ENCODE results near the gene GAPDHS.

Gene GAPDHS

DNA sequence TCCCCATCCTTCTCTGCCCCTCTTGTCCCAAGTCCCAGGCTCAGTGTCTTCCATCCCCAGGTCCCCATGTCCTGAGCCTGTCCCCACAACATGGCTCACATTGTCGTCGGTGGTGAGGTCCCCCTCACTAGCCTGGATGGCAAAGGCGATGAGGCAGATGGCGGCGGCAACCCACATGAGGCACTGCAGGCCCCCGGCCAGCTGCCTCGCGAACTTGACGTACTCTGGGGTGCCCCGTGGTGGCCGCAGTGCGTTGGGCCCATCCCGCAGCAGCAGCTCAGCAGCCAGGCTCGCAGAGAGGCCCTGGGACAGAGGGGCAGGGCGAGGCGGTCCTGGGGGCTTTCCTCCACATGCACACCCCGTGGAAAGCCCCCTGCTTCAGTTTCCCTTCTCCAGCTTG, 29.1 kb downstream of the GAPDHS start:
- Histone ChIP-seq H3K4me1 (ENCODE audit: control insufficient read depth, low read depth, low read length) (peaks cover under 1% of the 10 kb centered on the region), H3K9ac (ENCODE audit: low read length) (no peak overlapping the region), H3K27me3 (ENCODE audit: control insufficient read depth, insufficient read depth, low read length) (peaks cover 16% of the 10 kb centered on the region), H3K36me3 (ENCODE audit: control insufficient read depth, low read depth, low read length) (no peaks in the 10 kb centered on the region), H3K27ac (ENCODE audit: low read length) (no peak overlapping the region), H3K9me3 (ENCODE audit: control insufficient read depth, low read depth, low read length) (no peaks in the 10 kb centered on the region), H3K4me3 (ENCODE audit: low read length) (no peak overlapping the region)

DNA sequence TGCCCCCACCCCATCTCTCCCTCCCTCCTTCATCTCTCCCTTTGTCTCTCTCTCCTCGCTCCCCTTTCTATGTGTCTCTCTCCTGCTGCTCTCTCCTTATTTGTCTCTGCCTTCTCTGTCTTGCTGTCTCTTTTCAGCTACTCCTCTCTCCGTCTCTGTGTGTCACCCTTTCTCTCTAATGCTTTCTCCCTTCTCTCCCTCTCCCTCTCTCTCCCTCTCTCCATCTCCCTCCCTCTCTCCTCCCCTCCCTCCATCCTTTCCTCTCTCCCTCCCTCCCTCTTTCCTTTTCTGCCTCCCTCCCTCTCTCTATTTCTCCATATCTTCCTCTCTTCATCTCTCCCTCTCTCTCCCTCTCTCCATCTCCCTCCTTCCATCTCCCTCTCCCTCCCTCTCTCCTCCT, 29.5 kb downstream of the GAPDHS start:
- no peaks in the 10 kb centered on the region for H3K9me3 ChIP-seq (ENCODE audit: control insufficient read depth, low read depth, low read length)
- H3K36me3 ChIP-seq (ENCODE audit: control insufficient read depth, low read depth, low read length) = no peaks in the 10 kb centered on the region
- peaks cover 16% of the 10 kb centered on the region for H3K27me3 ChIP-seq (ENCODE audit: control insufficient read depth, insufficient read depth, low read length)

DNA sequence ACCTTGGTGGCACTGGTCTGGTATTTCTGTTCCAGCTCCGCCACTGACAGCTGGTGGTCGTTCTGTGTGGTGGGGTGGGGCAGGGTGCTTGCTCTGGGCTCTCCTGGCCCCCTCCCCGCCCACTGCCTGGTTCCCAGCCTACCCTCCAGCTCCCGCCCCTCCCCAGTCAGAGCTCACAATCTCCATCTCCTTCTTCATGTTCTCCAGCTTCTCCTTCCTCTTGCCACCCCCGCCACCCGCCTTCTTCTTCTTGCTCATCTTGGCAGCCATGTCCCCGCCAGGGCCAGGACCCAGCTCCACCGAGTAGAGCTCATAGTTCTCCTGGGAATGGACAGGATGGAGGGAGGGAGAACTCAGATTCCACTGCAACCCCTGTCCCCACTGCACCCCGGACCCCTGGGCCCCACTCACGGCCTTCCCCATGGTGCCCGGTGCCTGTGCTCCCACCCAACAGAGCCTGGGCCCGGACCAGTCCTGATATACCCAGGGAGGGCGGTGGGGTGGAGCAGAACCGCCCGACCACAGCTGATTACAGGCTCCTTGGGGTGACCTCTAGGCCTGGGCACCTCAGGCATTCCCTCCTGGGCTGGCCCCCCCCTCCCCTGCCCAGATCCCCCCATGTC, 30.1 kb downstream of the GAPDHS start, which contains the start of gene ATP4A:
Gene ATP4A (minus strand): TSS at position 452 of the 623 bp plus-strand sequence. CDS start 29 bp downstream, at position 423.
- no peaks in the 10 kb centered on the region for H3K9me3 ChIP-seq (ENCODE audit: control insufficient read depth, low read depth, low read length)
- peaks cover 14% of the 10 kb centered on the region for H3K27me3 ChIP-seq (ENCODE audit: control insufficient read depth, insufficient read depth, low read length)
- no peak within 1 kb of the TSS for H3K9ac ChIP-seq (ENCODE audit: low read length)
- H3K36me3 ChIP-seq (ENCODE audit: control insufficient read depth, low read depth, low read length) = no peaks in the 10 kb centered on the region
- no peak within 1 kb of the TSS for H3K27ac ChIP-seq (ENCODE audit: low read length)
- no peaks in the 10 kb centered on the region for H3K4me1 ChIP-seq (ENCODE audit: control insufficient read depth, low read depth, low read length)
- no peak within 1 kb of the TSS for H3K4me3 ChIP-seq (ENCODE audit: low read length)

More for the DNA sequence above, 29.5 kb downstream of the GAPDHS start:
- Histone ChIP-seq H3K9ac (ENCODE audit: low read length) (no peak overlapping the region), H3K4me1 (ENCODE audit: control insufficient read depth, low read depth, low read length) (no peaks in the 10 kb centered on the region), H3K4me3 (ENCODE audit: low read length) (no peak overlapping the region), H3K27ac (ENCODE audit: low read length) (no peak overlapping the region)

DNA sequence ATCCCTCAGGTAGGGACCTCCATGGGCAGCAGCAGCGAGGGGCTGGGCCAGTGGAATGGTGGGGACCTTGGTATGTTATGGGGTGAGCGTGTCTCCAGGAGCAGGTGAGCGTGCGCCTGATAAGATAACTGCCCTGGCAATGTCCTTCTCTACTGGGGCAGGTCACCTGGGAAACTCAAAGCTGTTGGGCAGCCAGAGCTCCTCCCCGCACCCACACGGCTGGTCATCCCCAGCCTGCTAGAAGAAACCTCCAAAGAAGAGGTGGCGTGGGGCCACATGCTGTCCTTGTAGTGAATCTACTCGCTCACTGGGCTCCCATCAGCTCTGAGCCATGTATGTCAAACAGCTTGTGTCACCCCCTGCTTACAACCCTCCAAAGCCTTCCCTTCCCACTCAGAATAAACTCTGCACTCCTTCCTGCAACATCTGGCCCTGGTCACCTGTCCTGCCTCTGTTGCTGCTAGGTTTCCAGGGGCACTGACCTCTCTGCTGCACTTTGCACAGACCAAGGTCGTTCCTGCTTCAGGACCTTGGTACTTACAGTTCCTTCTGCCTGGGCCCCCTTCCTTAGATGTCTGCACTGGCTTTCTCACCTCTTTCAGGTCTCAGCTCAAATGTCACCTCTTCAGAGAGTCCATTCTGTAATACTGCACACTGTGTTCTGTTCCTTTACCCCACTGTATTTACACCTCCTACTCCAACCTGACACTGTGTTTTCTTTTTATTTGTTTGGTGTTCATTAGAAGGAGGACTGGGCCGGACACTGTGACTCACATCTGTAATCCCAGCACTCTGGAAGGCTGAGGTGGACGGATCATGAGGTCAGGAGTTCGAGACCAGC, 32.0 kb downstream of the GAPDHS start:
- H3K27ac ChIP-seq (ENCODE audit: low read length) = no peak overlapping the region
- no peak overlapping the region for H3K4me3 ChIP-seq (ENCODE audit: low read length)
- H3K9ac ChIP-seq (ENCODE audit: low read length) = no peak overlapping the region
- no peaks in the 10 kb centered on the region for H3K36me3 ChIP-seq (ENCODE audit: control insufficient read depth, low read depth, low read length)
- no peaks in the 10 kb centered on the region for H3K4me1 ChIP-seq (ENCODE audit: control insufficient read depth, low read depth, low read length)
- H3K9me3 ChIP-seq (ENCODE audit: control insufficient read depth, low read depth, low read length) = no peaks in the 10 kb centered on the region
- no peaks in the 10 kb centered on the region for H3K27me3 ChIP-seq (ENCODE audit: control insufficient read depth, insufficient read depth, low read length)

DNA sequence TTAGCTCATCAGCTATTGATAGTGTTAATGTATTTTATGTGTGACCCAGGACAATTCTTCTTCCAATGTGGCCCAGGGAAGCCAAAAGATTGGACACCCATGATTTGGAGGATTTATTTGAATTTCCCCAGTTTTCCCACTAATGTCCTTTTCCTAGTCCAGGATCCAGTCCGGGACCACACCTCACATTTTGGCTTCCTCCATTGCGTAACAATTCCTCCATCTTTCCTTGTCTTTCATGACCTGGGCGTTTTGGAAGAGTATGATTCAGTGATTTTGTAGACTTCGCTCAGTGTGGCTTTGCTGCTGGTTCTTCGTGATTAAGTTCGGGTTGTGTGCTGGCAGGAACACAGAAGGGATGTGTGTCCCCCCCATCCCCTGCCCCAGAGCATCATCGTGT, 33.5 kb downstream of the GAPDHS start:
- Histone ChIP-seq H3K36me3 (ENCODE audit: control insufficient read depth, low read depth, low read length) (no peaks in the 10 kb centered on the region), H3K9me3 (ENCODE audit: control insufficient read depth, low read depth, low read length) (no peaks in the 10 kb centered on the region), H3K27me3 (ENCODE audit: control insufficient read depth, insufficient read depth, low read length) (no peaks in the 10 kb centered on the region), H3K9ac (ENCODE audit: low read length) (no peak overlapping the region), H3K4me1 (ENCODE audit: control insufficient read depth, low read depth, low read length) (no peaks in the 10 kb centered on the region), H3K27ac (ENCODE audit: low read length) (no peak overlapping the region), H3K4me3 (ENCODE audit: low read length) (no peak overlapping the region)

DNA sequence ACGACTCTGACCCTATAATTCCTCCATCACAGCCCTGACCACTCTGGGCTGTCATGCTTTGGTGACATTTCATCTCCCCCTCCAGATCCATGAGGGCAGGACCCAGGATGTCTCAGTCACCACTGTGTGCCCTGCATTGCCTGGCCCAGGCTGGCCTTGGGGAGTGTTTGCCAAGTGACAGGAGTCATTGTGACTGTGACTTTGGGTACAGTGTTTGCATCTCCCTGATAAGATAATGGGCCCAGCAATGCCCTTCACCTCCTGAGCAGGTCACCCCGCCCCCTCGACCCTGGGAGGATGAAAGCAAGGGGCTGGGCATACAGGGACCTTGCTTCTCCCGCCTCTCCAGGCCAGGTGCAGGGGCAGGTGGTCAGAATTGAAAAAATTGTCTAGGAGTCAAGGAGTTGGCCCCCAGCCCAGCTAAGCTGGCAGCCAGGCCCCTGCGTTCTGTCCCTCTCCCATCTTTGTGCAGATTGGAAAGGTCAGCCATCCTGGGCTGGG, 36.1 kb downstream of the GAPDHS start:
- no peaks in the 10 kb centered on the region for H3K27me3 ChIP-seq (ENCODE audit: control insufficient read depth, insufficient read depth, low read length)
- no peak overlapping the region for H3K9ac ChIP-seq (ENCODE audit: low read length)
- no peak overlapping the region for H3K4me3 ChIP-seq (ENCODE audit: low read length)
- no peaks in the 10 kb centered on the region for H3K36me3 ChIP-seq (ENCODE audit: control insufficient read depth, low read depth, low read length)
- no peaks in the 10 kb centered on the region for H3K4me1 ChIP-seq (ENCODE audit: control insufficient read depth, low read depth, low read length)
- H3K9me3 ChIP-seq (ENCODE audit: control insufficient read depth, low read depth, low read length) = no peaks in the 10 kb centered on the region
- H3K27ac ChIP-seq (ENCODE audit: low read length) = no peak overlapping the region

DNA sequence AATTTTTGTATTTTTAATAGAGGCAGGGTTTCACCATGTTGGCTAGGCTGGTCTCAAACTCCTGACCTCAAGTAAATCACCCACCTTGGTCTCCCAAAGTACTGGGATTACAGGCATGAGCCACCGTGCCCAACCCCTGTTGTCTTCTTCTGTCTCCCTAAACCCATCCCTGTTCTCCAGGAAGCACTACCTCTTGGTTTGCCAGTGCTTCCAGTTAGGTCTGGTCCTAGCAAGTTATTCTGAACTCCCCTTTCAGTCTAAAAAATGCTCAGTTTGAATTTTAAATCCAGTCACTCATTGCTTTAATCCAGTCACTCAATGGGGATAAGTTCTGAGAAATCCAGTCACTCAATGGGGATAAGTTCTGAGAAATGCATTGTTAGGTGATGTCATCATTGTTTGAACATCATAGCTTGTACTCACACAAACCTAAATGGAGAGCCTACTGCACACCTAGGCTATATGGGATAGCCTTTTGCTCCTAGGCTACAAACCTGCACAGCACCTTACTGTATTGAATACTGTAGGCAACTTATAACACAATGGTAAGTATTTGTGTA, 38.2 kb downstream of the GAPDHS start:
- Histone ChIP-seq H3K4me1 (ENCODE audit: control insufficient read depth, low read depth, low read length) (no peaks in the 10 kb centered on the region), H3K9ac (ENCODE audit: low read length) (no peak overlapping the region), H3K9me3 (ENCODE audit: control insufficient read depth, low read depth, low read length) (no peaks in the 10 kb centered on the region), H3K4me3 (ENCODE audit: low read length) (no peak overlapping the region), H3K27me3 (ENCODE audit: control insufficient read depth, insufficient read depth, low read length) (no peaks in the 10 kb centered on the region), H3K36me3 (ENCODE audit: control insufficient read depth, low read depth, low read length) (no peaks in the 10 kb centered on the region), H3K27ac (ENCODE audit: low read length) (no peak overlapping the region)

DNA sequence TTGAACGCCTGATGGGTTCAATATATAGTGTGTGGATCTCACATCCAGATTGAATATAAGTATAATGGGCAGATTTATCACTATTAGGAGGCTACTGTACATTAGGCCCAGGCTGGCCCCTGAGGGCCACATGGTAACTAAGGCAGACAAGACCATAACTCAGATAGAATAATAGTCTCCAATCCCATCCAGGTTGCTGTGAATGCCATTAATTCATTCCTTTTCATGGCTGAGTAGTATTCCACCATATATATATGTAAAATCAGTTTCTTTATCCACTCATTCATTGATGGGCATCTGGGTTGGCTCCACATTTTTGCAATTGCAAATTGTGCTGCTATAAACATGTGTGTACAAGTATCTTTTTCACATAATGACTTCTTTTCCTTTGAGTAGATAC, 44.7 kb downstream of the GAPDHS start:
- H3K4me1 ChIP-seq (ENCODE audit: control insufficient read depth, low read depth, low read length) = no peaks in the 10 kb centered on the region
- no peaks in the 10 kb centered on the region for H3K36me3 ChIP-seq (ENCODE audit: control insufficient read depth, low read depth, low read length)
- H3K4me3 ChIP-seq (ENCODE audit: low read length) = no peak overlapping the region
- H3K27ac ChIP-seq (ENCODE audit: low read length) = no peak overlapping the region
- H3K9ac ChIP-seq (ENCODE audit: low read length) = no peak overlapping the region
- H3K9me3 ChIP-seq (ENCODE audit: control insufficient read depth, low read depth, low read length) = no peaks in the 10 kb centered on the region
- no peaks in the 10 kb centered on the region for H3K27me3 ChIP-seq (ENCODE audit: control insufficient read depth, insufficient read depth, low read length)

DNA sequence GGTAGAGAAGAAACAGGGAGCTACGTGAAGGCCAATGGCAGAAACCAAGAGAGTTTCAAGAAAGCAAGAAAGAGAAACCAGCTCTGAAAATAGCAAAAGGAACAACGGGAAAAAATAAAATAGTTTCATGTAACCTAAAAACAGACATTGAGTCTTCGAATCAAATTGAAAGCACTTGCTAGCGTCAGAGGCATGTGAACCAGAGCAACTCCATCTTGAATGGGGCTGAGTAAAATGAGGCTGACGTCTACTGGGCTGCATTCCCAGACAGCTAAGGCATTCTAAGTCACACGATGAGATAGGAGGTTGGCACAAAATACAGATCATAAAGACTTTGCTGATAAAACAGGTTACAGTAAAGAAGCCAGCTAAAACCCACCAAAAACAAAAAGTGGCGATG, 45.5 kb downstream of the GAPDHS start:
- Histone ChIP-seq H3K27ac (ENCODE audit: low read length) (no peak overlapping the region), H3K4me1 (ENCODE audit: control insufficient read depth, low read depth, low read length) (no peaks in the 10 kb centered on the region), H3K9me3 (ENCODE audit: control insufficient read depth, low read depth, low read length) (no peaks in the 10 kb centered on the region), H3K9ac (ENCODE audit: low read length) (no peak overlapping the region), H3K4me3 (ENCODE audit: low read length) (no peak overlapping the region), H3K27me3 (ENCODE audit: control insufficient read depth, insufficient read depth, low read length) (no peaks in the 10 kb centered on the region), H3K36me3 (ENCODE audit: control insufficient read depth, low read depth, low read length) (no peaks in the 10 kb centered on the region)

DNA sequence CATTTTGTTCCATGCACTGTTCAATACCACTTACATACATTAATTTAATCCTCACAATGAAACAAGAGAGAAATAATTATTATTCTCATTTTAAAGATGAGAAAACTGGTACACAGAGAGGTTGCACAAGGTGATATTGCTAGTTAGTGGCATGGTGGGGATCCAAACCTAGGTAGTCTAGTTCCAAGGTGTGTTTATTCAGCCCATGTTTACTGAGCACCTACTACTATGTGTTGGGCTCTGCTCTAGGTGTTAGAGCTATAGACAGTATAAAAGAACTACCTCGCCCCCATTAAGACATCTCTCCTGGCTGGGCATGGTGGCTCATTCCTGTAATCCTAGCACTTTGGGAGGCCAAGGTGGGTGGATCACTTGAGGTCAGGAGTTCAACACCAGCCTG, 49.5 kb downstream of the GAPDHS start:
- Histone ChIP-seq H3K36me3 (ENCODE audit: control insufficient read depth, low read depth, low read length) (no peaks in the 10 kb centered on the region), H3K4me3 (ENCODE audit: low read length) (no peak overlapping the region), H3K4me1 (ENCODE audit: control insufficient read depth, low read depth, low read length) (no peaks in the 10 kb centered on the region), H3K27me3 (ENCODE audit: control insufficient read depth, insufficient read depth, low read length) (peaks cover 17% of the 10 kb centered on the region), H3K9me3 (ENCODE audit: control insufficient read depth, low read depth, low read length) (no peaks in the 10 kb centered on the region), H3K27ac (ENCODE audit: low read length) (no peak overlapping the region), H3K9ac (ENCODE audit: low read length) (no peak overlapping the region)

DNA sequence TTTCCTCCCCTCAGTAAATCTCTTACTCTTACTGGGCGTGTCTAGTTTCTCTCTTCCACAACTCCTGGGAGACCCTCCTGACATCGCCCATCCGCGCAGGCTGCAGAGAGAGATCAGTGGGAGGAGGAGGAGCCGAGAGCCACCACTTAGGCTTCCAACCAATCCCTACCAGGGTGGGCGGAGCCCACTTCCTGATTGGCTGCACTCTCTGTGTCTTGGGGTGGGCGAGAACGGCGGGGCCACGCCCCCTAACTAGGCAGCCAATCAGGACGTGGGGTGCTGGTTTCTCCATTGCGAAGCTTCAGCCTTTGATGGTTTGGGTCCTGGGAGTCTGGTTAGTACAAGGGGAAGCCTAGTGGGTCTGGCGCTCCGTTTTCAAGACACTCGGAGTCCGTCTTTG, 52.6 kb downstream of the GAPDHS start, which contains the start of gene PMIS2:
Gene PMIS2 (plus strand): TSS at position 326 of the 400 bp plus-strand sequence. CDS start 87 bp downstream, outside the sequence.
- Histone ChIP-seq H3K4me1 (ENCODE audit: control insufficient read depth, low read depth, low read length) (no peaks in the 10 kb centered on the region), H3K9me3 (ENCODE audit: control insufficient read depth, low read depth, low read length) (no peaks in the 10 kb centered on the region), H3K4me3 (ENCODE audit: low read length) (no peak within 1 kb of the TSS), H3K9ac (ENCODE audit: low read length) (no peak within 1 kb of the TSS), H3K36me3 (ENCODE audit: control insufficient read depth, low read depth, low read length) (no peaks in the 10 kb centered on the region), H3K27me3 (ENCODE audit: control insufficient read depth, insufficient read depth, low read length) (peaks cover 22% of the 10 kb centered on the region), H3K27ac (ENCODE audit: low read length) (no peak within 1 kb of the TSS)
